ENCODE results near the gene SV2B. TPM values are rescaled to one million over a fixed set of nuclear protein-coding genes. Genes with fewer than 3 reads are reported as not detected.

SV2B gene
- total and polyA plus RNA-seq, 9 of the 15 experiments (the other 6 are each of a cell fraction or from before 2014, with no cell fraction given): 0.01 to 0.25 (median 0.11) TPM

DNA sequence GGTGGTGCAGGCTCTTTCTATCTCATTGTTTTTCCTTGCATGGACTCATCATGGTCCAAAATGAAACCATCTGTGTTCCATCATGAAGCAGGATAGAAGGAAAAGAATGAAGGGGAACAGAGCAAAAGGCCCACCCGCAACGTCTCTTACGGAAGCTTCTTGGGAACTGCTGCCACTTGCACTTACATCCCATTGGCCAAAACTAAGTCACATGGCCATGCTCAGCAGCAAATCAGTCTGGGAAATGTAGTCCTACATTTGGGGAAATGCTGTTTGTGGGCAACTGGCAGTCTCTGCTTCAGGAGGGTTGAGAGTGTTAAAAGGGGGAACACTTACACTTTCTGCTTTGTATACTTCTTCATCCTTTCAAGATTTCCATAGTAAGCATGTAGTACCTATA, 191.6 kb downstream of the SV2B start (continued):
- TF ChIP-seq, protein P1, sequence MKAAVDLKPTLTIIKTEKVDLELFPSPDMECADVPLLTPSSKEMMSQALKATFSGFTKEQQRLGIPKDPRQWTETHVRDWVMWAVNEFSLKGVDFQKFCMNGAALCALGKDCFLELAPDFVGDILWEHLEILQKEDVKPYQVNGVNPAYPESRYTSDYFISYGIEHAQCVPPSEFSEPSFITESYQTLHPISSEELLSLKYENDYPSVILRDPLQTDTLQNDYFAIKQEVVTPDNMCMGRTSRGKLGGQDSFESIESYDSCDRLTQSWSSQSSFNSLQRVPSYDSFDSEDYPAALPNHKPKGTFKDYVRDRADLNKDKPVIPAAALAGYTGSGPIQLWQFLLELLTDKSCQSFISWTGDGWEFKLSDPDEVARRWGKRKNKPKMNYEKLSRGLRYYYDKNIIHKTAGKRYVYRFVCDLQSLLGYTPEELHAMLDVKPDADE (conservative IDR thresholded peaks at IDR 0.05; ENCODE audit: control insufficient read depth, low read depth, low read length): no peak
- TF ChIP-seq SPI1 (IDR thresholded peaks at IDR 0.05; ENCODE audit: borderline replicate concordance, low read depth, low read length) (peak; percentile 67; the same call in 1 of the 2 replicates), NFRKB (IDR thresholded peaks at IDR 0.05; ENCODE audit: low read depth) (no peak), RBM25 (IDR thresholded peaks at IDR 0.05; ENCODE audit: low read depth, low read length, severe bottlenecking) (peak; percentile 82), MAFG (tag; conservative IDR thresholded peaks at IDR 0.05) (no peak), IRF2 (CRISPR knock-in tag; IDR thresholded peaks at IDR 0.05) (no peak), GABPA (tag; conservative IDR thresholded peaks at IDR 0.05; ENCODE audit: low read depth) (peak; percentile 54; the same call in 1 of the 2 replicates)
- TF ChIP-seq, protein P2, sequence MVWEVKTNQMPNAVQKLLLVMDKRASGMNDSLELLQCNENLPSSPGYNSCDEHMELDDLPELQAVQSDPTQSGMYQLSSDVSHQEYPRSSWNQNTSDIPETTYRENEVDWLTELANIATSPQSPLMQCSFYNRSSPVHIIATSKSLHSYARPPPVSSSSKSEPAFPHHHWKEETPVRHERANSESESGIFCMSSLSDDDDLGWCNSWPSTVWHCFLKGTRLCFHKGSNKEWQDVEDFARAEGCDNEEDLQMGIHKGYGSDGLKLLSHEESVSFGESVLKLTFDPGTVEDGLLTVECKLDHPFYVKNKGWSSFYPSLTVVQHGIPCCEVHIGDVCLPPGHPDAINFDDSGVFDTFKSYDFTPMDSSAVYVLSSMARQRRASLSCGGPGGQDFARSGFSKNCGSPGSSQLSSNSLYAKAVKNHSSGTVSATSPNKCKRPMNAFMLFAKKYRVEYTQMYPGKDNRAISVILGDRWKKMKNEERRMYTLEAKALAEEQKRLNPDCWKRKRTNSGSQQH (CRISPR knock-in tag; IDR thresholded peaks at IDR 0.05): no peak
- TF ChIP-seq, protein P3, sequence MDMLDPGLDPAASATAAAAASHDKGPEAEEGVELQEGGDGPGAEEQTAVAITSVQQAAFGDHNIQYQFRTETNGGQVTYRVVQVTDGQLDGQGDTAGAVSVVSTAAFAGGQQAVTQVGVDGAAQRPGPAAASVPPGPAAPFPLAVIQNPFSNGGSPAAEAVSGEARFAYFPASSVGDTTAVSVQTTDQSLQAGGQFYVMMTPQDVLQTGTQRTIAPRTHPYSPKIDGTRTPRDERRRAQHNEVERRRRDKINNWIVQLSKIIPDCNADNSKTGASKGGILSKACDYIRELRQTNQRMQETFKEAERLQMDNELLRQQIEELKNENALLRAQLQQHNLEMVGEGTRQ (CRISPR knock-in tag; IDR thresholded peaks at IDR 0.05): peak; percentile 98
- TF ChIP-seq, protein P4, sequence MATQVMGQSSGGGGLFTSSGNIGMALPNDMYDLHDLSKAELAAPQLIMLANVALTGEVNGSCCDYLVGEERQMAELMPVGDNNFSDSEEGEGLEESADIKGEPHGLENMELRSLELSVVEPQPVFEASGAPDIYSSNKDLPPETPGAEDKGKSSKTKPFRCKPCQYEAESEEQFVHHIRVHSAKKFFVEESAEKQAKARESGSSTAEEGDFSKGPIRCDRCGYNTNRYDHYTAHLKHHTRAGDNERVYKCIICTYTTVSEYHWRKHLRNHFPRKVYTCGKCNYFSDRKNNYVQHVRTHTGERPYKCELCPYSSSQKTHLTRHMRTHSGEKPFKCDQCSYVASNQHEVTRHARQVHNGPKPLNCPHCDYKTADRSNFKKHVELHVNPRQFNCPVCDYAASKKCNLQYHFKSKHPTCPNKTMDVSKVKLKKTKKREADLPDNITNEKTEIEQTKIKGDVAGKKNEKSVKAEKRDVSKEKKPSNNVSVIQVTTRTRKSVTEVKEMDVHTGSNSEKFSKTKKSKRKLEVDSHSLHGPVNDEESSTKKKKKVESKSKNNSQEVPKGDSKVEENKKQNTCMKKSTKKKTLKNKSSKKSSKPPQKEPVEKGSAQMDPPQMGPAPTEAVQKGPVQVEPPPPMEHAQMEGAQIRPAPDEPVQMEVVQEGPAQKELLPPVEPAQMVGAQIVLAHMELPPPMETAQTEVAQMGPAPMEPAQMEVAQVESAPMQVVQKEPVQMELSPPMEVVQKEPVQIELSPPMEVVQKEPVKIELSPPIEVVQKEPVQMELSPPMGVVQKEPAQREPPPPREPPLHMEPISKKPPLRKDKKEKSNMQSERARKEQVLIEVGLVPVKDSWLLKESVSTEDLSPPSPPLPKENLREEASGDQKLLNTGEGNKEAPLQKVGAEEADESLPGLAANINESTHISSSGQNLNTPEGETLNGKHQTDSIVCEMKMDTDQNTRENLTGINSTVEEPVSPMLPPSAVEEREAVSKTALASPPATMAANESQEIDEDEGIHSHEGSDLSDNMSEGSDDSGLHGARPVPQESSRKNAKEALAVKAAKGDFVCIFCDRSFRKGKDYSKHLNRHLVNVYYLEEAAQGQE (IDR thresholded peaks at IDR 0.05; ENCODE audit: borderline replicate concordance): peak; percentile 55; the same call in 1 of the 2 replicates
- TF ChIP-seq, protein P4 (CRISPR knock-in tag; IDR thresholded peaks at IDR 0.05; ENCODE audit: low read depth): no peak

Measured in K562 (cell line).